HepG2 (cell line): ENCODE results near the gene SLC9A9. TPM values are rescaled to one million over a fixed set of nuclear protein-coding genes. Genes with fewer than 3 reads are reported as not detected.

Experiments
- ATAC-seq: fragments of 200-7000 bp; cut with Tn5 transposase; 3 replicates; pipeline ENCODE4 v1.9.1; 2020; ENCODE audit warnings: mild to moderate bottlenecking, moderate library complexity
- BruUV-seq: library from RNA; stranded (reverse); fragments of 400-500 nt; replicated peaks from 2 replicates; lab custom pipeline; 2021; lab: Mats Ljungman, UMichigan
- CTCF ChIA-PET: fragments of 300-600 bp; formaldehyde crosslinking; extraction: SDS; loops from one replicate; lab custom pipeline; 2021; ENCODE audit warnings: low total read pairs, inconsistent platforms, low intra/inter-chr PET ratio; lab: Yijun Ruan, JAX
- POLR2A ChIA-PET: fragments of 350-600 bp; sonication (Branson Sonifier 250); formaldehyde crosslinking; loops from one replicate; lab custom pipeline; 2020; ENCODE audit warnings: antibody characterized with exemption, inconsistent platforms; lab: Yijun Ruan, JAX
- DNase-seq: peaks from one replicate; pipeline ENCODE4 v3.0.0-alpha.2; 2015; ENCODE audit warnings: low spot score
- FAIRE-seq: peaks from 3 replicates; lab custom pipeline; 2011; peaks lifted over from hg19 to GRCh38; lab: Jason Lieb, UNC
- H2AFZ ChIP-seq: one replicate; pipeline ENCODE4 v1.6.1; 2011; ENCODE audit warnings: low read length, inconsistent platforms
- H3K27ac ChIP-seq: fragments of 300-600 bp; 3 replicates; pipeline ENCODE4 v1.8.0; 2011; ENCODE audit warnings: mixed run types, mild to moderate bottlenecking, mixed read lengths, low read length, inconsistent platforms; ENCODE audit not compliant: insufficient read depth; ENCODE audit errors: extremely low read length
- H3K27me3 ChIP-seq, 2 experiments: fragments of 200-600 bp in 1 of 2; 2 replicates in 1 of 2; 3 replicates in 1 of 2; pipeline versions ENCODE4 v1.6.0 to v1.8.0; 2011; ENCODE audit warnings: low read length in 2 of 2, mild to moderate bottlenecking in 2 of 2, moderate library complexity in 2 of 2, inconsistent platforms in 1 of 2; ENCODE audit not compliant: insufficient read depth in 2 of 2, control insufficient read depth in 1 of 2
- H3K36me3 ChIP-seq, 2 experiments: fragments of 200-600 bp in 1 of 2; replicated peaks in 1 of 2; 2 replicates in 1 of 2; 3 replicates in 1 of 2; pipeline versions ENCODE4 v1.5.1 to v1.8.0; 2011; ENCODE audit warnings: low read length in 2 of 2, inconsistent platforms in 1 of 2; ENCODE audit not compliant: insufficient read depth in 2 of 2, control insufficient read depth in 1 of 2
- H3K4me1 ChIP-seq: 2 replicates; pipeline ENCODE4 v1.5.1; 2012; ENCODE audit warnings: low read length, inconsistent platforms; ENCODE audit not compliant: insufficient read depth
- H3K4me2 ChIP-seq: 2 replicates; pipeline ENCODE4 v1.6.0; 2011; ENCODE audit warnings: low read depth, low read length, inconsistent platforms
- H3K4me3 ChIP-seq, 3 experiments: fragments of 200-600 bp in 1 of 3; sonication (generic), shearing (Covaris generic) in 1 of 3; replicated peaks in 1 of 3; 2 replicates each; pipeline ENCODE4 v1.5.1; 2011 to 2016; ENCODE audit warnings: low read length in 3 of 3, inconsistent platforms in 2 of 3, low read depth in 2 of 3, mild to moderate bottlenecking in 2 of 3, control low read depth in 1 of 3, mixed read lengths in 1 of 3; ENCODE audit not compliant: insufficient read depth in 1 of 3
- H3K79me2 ChIP-seq: one replicate; pipeline ENCODE4 v1.6.1; 2011; ENCODE audit warnings: low read length, inconsistent platforms; ENCODE audit not compliant: insufficient read depth
- H3K9ac ChIP-seq: 2 replicates; pipeline ENCODE4 v1.6.0; 2011; ENCODE audit warnings: mild to moderate bottlenecking, low read depth, low read length, inconsistent platforms; ENCODE audit not compliant: insufficient read depth
- H3K9me3 ChIP-seq: 2 replicates; pipeline ENCODE4 v1.5.1; 2012; ENCODE audit warnings: mild to moderate bottlenecking, low read length
- H4K20me1 ChIP-seq: 2 replicates; pipeline ENCODE4 v1.6.0; 2011; ENCODE audit warnings: inconsistent platforms, mild to moderate bottlenecking, low read length, moderate library complexity; ENCODE audit not compliant: insufficient read depth
- DNMT3B ChIP-seq: conservative IDR thresholded peaks from 2 replicates; pipeline ENCODE4 v1.6.1; 2016; ENCODE audit warnings: missing biosample characterization, control low read depth
- FIP1L1 ChIP-seq: fragments of 200-400 bp; formaldehyde crosslinking; IDR thresholded peaks from 2 replicates; pipeline ENCODE4 v1.6.1; 2018; ENCODE audit warnings: low read depth, mild to moderate bottlenecking, low read length, moderate library complexity, borderline replicate concordance; ENCODE audit not compliant: insufficient read depth
- MXD4 ChIP-seq: IDR thresholded peaks from 2 replicates; pipeline ENCODE4 v1.6.1; 2016; ENCODE audit warnings: mild to moderate bottlenecking, missing biosample characterization, missing genetic modification reagents
- NFE2L1 ChIP-seq: sonication (generic); formaldehyde crosslinking; IDR thresholded peaks from 2 replicates; pipeline ENCODE4 v1.4.0; 2020; ENCODE audit warnings: missing genetic modification reagents, mild to moderate bottlenecking, borderline replicate concordance
- SP5 ChIP-seq: IDR thresholded peaks from 2 replicates; pipeline ENCODE4 v1.6.1; 2016; ENCODE audit warnings: low read depth, borderline replicate concordance
- ZNF24 ChIP-seq: fragments of 450-650 bp; IDR thresholded peaks from 2 replicates; pipeline ENCODE4 v1.6.1; 2017; ENCODE audit warnings: antibody characterized with exemption, mild to moderate bottlenecking
- ZNF326 ChIP-seq: sonication (generic); formaldehyde crosslinking; IDR thresholded peaks from 2 replicates; pipeline ENCODE4 v1.4.0; 2020; ENCODE audit warnings: missing genetic modification reagents, borderline replicate concordance
- ZNF354B ChIP-seq: sonication (generic); formaldehyde crosslinking; IDR thresholded peaks from 2 replicates; pipeline ENCODE4 v1.8.0; 2022; ENCODE audit warnings: mild to moderate bottlenecking, missing genetic modification reagents
- WGBS: methylation state at CpG from one replicate; pipeline ENCODE4 v1.1.6; 2017; ENCODE audit warnings: low lambda C conversion rate; 5-methylcytosine and 5-hydroxymethylcytosine counted together
- in situ Hi-C: cut with HindIII; loops from 2 replicates; pipeline ENCODE4 v1.10.0; 2017; ENCODE audit warnings: low pct_unique_long_range_greater_than_20kb; ENCODE audit not compliant: extremely low pct_ligation_motif_present
- intact Hi-C: fragments of 100-400 bp; cut with micrococcal nuclease; formaldehyde crosslinking; loops from one replicate; pipeline ENCODE4 v1.10.0; 2022; ENCODE audit not compliant: unreplicated experiment
- polyA plus RNA-seq, 8 experiments: library from polyadenylated mRNA; depleted of rRNA in 3 of 8; stranded (reverse) in 7 of 8; unstranded in 1 of 8; fragments of >200 nt; fragmentation: Illumina TruSeq in 4 of 8; extraction: Trizol in 4 of 8; gene quantifications; 2 replicates each; pipeline versions ENCODE4 v1.2.1 to v1.2.3, GENCODE V29; 2011 to 2016; ENCODE audit warnings: low read depth in 4 of 8, missing spikeins in 1 of 8, mixed read lengths in 1 of 8; ENCODE audit not compliant: insufficient read depth in 1 of 8
- total RNA-seq, 5 experiments: library from RNA; depleted of rRNA; stranded (reverse); fragments of >200 nt; fragmentation: Illumina TruSeq; extraction: Trizol; gene quantifications; 2 replicates each; pipeline ENCODE4 v1.2.3, GENCODE V29; 2016; ENCODE audit warnings: low read depth in 1 of 5
- TF ChIP-seq, protein P1 (sequence below): sonication (generic); formaldehyde crosslinking; IDR thresholded peaks from 2 replicates; pipeline ENCODE4 v1.5.0; 2020; ENCODE audit warnings: missing genetic modification reagents
- TF ChIP-seq, protein P2 (sequence below), 2 experiments: fragments of 450-650 bp in 1 of 2; sonication (generic) in 1 of 2; formaldehyde crosslinking in 1 of 2; IDR thresholded peaks; 2 replicates each; pipeline versions ENCODE4 v1.6.1 to v1.8.0; 2016 to 2022; ENCODE audit warnings: antibody characterized with exemption in 1 of 2, mild to moderate bottlenecking in 1 of 2, missing genetic modification reagents in 1 of 2

SLC9A9 gene
- total and polyA plus RNA-seq, 2 of the 13 experiments (the other 11 are each of a cell fraction or from before 2014, with no cell fraction given): not detected

DNA sequence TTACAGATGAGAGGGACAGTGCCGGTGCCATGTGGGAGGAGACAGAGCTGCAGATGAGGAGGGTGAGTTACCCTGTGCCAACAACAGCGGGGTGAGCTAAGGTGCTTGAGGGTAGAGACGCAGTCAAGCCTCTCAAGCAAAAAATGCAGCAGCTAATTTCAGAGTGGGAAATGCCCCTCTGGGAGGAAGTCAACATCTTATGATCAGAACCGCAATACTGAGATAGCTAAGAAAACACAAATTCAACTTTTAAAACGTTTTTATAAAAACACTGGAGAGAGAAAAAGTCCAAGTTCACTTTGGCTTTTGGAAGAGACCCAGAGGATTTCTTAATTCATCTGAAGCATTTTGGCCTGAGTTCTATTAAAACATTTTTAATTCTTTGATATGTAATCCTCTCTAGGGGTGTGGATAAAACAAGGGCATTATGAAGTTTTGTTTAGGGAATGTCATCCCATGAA lies 319.2 kb downstream of the SLC9A9 start (continued):
- TF ChIP-seq SP5 (CRISPR knock-in tag) (no peak), ZNF354B (CRISPR knock-in tag) (no peak), ZNF326 (CRISPR knock-in tag) (no peak), NFE2L1 (CRISPR knock-in tag) (no peak), MXD4 (CRISPR knock-in tag) (no peak), FIP1L1 (no peak)

DNA sequence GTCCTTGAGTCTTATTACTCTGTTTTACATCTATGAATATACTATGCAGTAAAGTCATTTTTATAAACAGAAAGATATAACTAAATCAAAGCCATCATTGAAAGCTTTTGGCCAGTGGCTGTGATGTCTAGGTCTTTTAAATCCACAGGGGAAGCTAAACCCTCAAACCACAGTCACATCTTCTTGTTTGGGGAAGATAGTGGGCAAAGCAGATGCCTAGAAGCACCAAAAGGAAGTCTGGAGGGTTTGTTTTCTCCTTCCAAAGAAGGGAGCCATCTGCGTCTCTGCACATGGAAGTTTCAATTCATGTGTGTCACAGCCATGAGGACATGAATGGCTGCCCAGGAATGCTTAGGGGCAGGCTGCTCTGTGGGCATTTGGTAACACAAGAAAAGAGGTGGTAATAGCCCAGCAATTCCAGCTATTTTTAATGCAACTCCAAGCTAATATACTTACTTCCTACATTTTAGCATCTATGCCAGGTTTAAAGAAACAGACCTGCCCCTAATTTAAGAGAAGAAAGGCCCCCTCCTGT lies 322.2 kb downstream of the SLC9A9 start:
- no peak for FAIRE-seq
- no TSS peak for BruUV-seq
- no peak overlapping the region for H3K27ac ChIP-seq
- H4K20me1 ChIP-seq: no peaks in the 10 kb centered on the region
- H3K79me2 ChIP-seq: no peaks in the 10 kb centered on the region
- no peak overlapping the region for H3K9ac ChIP-seq
- no peak for DNase-seq
- no peak overlapping the region for H2AFZ ChIP-seq
- POLR2A ChIA-PET: no interaction called here
- intact Hi-C loops: no loop called here
- H3K4me3 ChIP-seq: no peak overlapping the region
- H3K36me3 ChIP-seq: no peaks in the 10 kb centered on the region
- ATAC-seq: no peak
- CTCF ChIA-PET: no interaction called here
- 0% methylated on average over 1 of the region's 1 CpG for WGBS
- H3K27me3 ChIP-seq: no peaks in the 10 kb centered on the region
- no peaks in the 10 kb centered on the region for H3K4me1 ChIP-seq
- in situ Hi-C loops: no loop called here
- H3K9me3 ChIP-seq: no peaks in the 10 kb centered on the region
- H3K4me2 ChIP-seq: no peak overlapping the region
- TF ChIP-seq, protein P1, sequence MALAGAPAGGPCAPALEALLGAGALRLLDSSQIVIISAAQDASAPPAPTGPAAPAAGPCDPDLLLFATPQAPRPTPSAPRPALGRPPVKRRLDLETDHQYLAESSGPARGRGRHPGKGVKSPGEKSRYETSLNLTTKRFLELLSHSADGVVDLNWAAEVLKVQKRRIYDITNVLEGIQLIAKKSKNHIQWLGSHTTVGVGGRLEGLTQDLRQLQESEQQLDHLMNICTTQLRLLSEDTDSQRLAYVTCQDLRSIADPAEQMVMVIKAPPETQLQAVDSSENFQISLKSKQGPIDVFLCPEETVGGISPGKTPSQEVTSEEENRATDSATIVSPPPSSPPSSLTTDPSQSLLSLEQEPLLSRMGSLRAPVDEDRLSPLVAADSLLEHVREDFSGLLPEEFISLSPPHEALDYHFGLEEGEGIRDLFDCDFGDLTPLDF (CRISPR knock-in tag): no peak
- TF ChIP-seq DNMT3B (CRISPR knock-in tag): no peak
- TF ChIP-seq, protein P2, sequence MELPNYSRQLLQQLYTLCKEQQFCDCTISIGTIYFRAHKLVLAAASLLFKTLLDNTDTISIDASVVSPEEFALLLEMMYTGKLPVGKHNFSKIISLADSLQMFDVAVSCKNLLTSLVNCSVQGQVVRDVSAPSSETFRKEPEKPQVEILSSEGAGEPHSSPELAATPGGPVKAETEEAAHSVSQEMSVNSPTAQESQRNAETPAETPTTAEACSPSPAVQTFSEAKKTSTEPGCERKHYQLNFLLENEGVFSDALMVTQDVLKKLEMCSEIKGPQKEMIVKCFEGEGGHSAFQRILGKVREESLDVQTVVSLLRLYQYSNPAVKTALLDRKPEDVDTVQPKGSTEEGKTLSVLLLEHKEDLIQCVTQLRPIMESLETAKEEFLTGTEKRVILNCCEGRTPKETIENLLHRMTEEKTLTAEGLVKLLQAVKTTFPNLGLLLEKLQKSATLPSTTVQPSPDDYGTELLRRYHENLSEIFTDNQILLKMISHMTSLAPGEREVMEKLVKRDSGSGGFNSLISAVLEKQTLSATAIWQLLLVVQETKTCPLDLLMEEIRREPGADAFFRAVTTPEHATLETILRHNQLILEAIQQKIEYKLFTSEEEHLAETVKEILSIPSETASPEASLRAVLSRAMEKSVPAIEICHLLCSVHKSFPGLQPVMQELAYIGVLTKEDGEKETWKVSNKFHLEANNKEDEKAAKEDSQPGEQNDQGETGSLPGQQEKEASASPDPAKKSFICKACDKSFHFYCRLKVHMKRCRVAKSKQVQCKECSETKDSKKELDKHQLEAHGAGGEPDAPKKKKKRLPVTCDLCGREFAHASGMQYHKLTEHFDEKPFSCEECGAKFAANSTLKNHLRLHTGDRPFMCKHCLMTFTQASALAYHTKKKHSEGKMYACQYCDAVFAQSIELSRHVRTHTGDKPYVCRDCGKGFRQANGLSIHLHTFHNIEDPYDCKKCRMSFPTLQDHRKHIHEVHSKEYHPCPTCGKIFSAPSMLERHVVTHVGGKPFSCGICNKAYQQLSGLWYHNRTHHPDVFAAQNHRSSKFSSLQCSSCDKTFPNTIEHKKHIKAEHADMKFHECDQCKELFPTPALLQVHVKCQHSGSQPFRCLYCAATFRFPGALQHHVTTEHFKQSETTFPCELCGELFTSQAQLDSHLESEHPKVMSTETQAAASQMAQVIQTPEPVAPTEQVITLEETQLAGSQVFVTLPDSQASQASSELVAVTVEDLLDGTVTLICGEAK (IDR thresholded peaks at IDR 0.05): no peak
- TF ChIP-seq, protein P2 (CRISPR knock-in tag; IDR thresholded peaks at IDR 0.05): no peak
- TF ChIP-seq ZNF24: no peak
